GM18507 (cell line): ENCODE results near the gene RANBP10.
A peak's percentile ranks its signal among the peaks of the same experiment; 100 is the strongest.

Experiments used
- DNase-seq: peaks from one replicate; pipeline ENCODE4 v3.0.0; 2011; ENCODE audit warnings: low read depth; ENCODE audit not compliant: insufficient read length; ENCODE audit errors: extremely low spot score
- FAIRE-seq: peaks from 2 replicates; lab custom pipeline; 2011; peaks lifted over from hg19 to GRCh38; lab: Jason Lieb, UNC

RANBP10 gene

GRCh38 chr16:67783353-67783725, 23.0 kb downstream of the RANBP10 start:
- FAIRE-seq (no peak), DNase-seq (no peak)

GRCh38 chr16:67782567-67783352, 23.6 kb downstream of the RANBP10 start:
- no peak for FAIRE-seq
- DNase-seq = no peak

- DNase-seq = no peak
- no peak for FAIRE-seq
Observed at GRCh38 chr16:67781565-67781921, 24.8 kb downstream of the RANBP10 start.

GRCh38 chr16:67780847-67781564, 25.4 kb downstream of the RANBP10 start:
- FAIRE-seq (no peak), DNase-seq (no peak)

- DNase-seq (no peak), FAIRE-seq (no peak)
Observed at GRCh38 chr16:67779256-67780014, 26.9 kb downstream of the RANBP10 start.

GRCh38 chr16:67775273-67775672, 31.1 kb downstream of the RANBP10 start:
- FAIRE-seq (no peak), DNase-seq (no peak)

- DNase-seq = no peak
- no peak for FAIRE-seq
Observed at GRCh38 chr16:67774457-67774853, 31.9 kb downstream of the RANBP10 start.

- no peak for FAIRE-seq
Observed at GRCh38 chr16:67773569-67774456, 32.5 kb downstream of the RANBP10 start.

GRCh38 chr16:67773099-67773498, 33.3 kb downstream of the RANBP10 start:
- FAIRE-seq (no peak), DNase-seq (no peak)

More at GRCh38 chr16:67773569-67774456, 32.5 kb downstream of the RANBP10 start:
- no peak for DNase-seq

GRCh38 chr16:67770346-67770991, 35.9 kb downstream of the RANBP10 start:
- DNase-seq (no peak), FAIRE-seq (no peak)

GRCh38 chr16:67767953-67768352, 38.4 kb downstream of the RANBP10 start:
- peak; percentile 18 for FAIRE-seq
- no peak for DNase-seq

- no peak for FAIRE-seq
- no peak for DNase-seq
Observed at GRCh38 chr16:67766291-67766690, 40.1 kb downstream of the RANBP10 start.

- FAIRE-seq = no peak
- no peak for DNase-seq
Observed at GRCh38 chr16:67764158-67764667, 42.1 kb downstream of the RANBP10 start.

GRCh38 chr16:67763066-67763465, 43.3 kb downstream of the RANBP10 start:
- no peak for FAIRE-seq
- DNase-seq = no peak

- DNase-seq (no peak), FAIRE-seq (no peak)
Observed at GRCh38 chr16:67762385-67762784, 44.0 kb downstream of the RANBP10 start.

GRCh38 chr16:67761924-67762323, 44.4 kb downstream of the RANBP10 start:
- FAIRE-seq = no peak
- no peak for DNase-seq

GRCh38 chr16:67760956-67761230, 45.5 kb downstream of the RANBP10 start:
- DNase-seq = no peak
- no peak for FAIRE-seq

GRCh38 chr16:67760206-67760955, 46.0 kb downstream of the RANBP10 start:
- FAIRE-seq (no peak), DNase-seq (no peak)
